ENCODE data around the gene MACROD2.

MACROD2 gene

GRCh38 chr20:15865553-15865952 is 1870.2 kb downstream of the MACROD2 start:
- TF ChIP-seq CTCF (IDR thresholded peaks at IDR 0.05; ENCODE audit: borderline replicate concordance, control extremely low read depth, extremely low read depth, insufficient read depth, missing control alignments) = no peak
- in situ Hi-C loops (cut with MboI; ENCODE audit: low sequenced_read_pairs, unreplicated experiment) = no loop called here

GRCh38 chr20:15866916-15867730 is 1871.8 kb downstream of the MACROD2 start:
- in situ Hi-C loops (cut with MboI; ENCODE audit: low sequenced_read_pairs, unreplicated experiment) = no loop called here
- TF ChIP-seq CTCF (IDR thresholded peaks at IDR 0.05; ENCODE audit: borderline replicate concordance, control extremely low read depth, extremely low read depth, insufficient read depth, missing control alignments) = no peak
- no peak for DNase-seq (ENCODE audit: low spot score)

More at GRCh38 chr20:15865553-15865952, 1870.2 kb downstream of the MACROD2 start:
- no peak for DNase-seq (ENCODE audit: low spot score)

- no peak for TF ChIP-seq CTCF (IDR thresholded peaks at IDR 0.05; ENCODE audit: borderline replicate concordance, control extremely low read depth, extremely low read depth, insufficient read depth, missing control alignments)
- DNase-seq (ENCODE audit: low spot score) = no peak
- in situ Hi-C loops (cut with MboI; ENCODE audit: low sequenced_read_pairs, unreplicated experiment) = no loop called here
Observed at GRCh38 chr20:15867899-15868298, 1872.6 kb downstream of the MACROD2 start.

- no peak for DNase-seq (ENCODE audit: low spot score)
- in situ Hi-C loops (cut with MboI; ENCODE audit: low sequenced_read_pairs, unreplicated experiment) = no loop called here
- no peak for TF ChIP-seq CTCF (IDR thresholded peaks at IDR 0.05; ENCODE audit: borderline replicate concordance, control extremely low read depth, extremely low read depth, insufficient read depth, missing control alignments)
Observed at GRCh38 chr20:15875446-15875845, 1880.1 kb downstream of the MACROD2 start.

- no peak for TF ChIP-seq CTCF (IDR thresholded peaks at IDR 0.05; ENCODE audit: borderline replicate concordance, control extremely low read depth, extremely low read depth, insufficient read depth, missing control alignments)
- in situ Hi-C loops (cut with MboI; ENCODE audit: low sequenced_read_pairs, unreplicated experiment) = no loop called here
- no peak for DNase-seq (ENCODE audit: low spot score)
Observed at GRCh38 chr20:15882553-15882952, 1887.2 kb downstream of the MACROD2 start.

GRCh38 chr20:15886250-15886649 is 1890.9 kb downstream of the MACROD2 start:
- TF ChIP-seq CTCF (IDR thresholded peaks at IDR 0.05; ENCODE audit: borderline replicate concordance, control extremely low read depth, extremely low read depth, insufficient read depth, missing control alignments) = no peak
- no peak for DNase-seq (ENCODE audit: low spot score)
- in situ Hi-C loops (cut with MboI; ENCODE audit: low sequenced_read_pairs, unreplicated experiment) = no loop called here

Data from GM13976 (cell line).